Skeletal muscle satellite cell (primary cell): Measurements from ENCODE around the gene ZBTB22.
A peak's percentile ranks its signal among the peaks of the same experiment; 100 is the strongest.
"Not testable (repeated sequence)": the region's sequence is repeated elsewhere in the genome, so short reads cannot be mapped to it uniquely, and the experiment has no call there.

ENCODE experiments used
- H3K27me3 ChIP-seq: 2 replicates; pipeline ENCODE4 v1.7.0; 2013; ENCODE audit warnings: low read length; ENCODE audit not compliant: control insufficient read depth, insufficient read depth
- H3K36me3 ChIP-seq: 2 replicates; pipeline ENCODE4 v1.7.0; 2013; ENCODE audit warnings: mild to moderate bottlenecking, control low read depth, low read length; ENCODE audit not compliant: insufficient read depth
- H3K4me1 ChIP-seq: 2 replicates; pipeline ENCODE4 v1.7.0; 2013; ENCODE audit warnings: low read length; ENCODE audit not compliant: control insufficient read depth, insufficient read depth
- H3K4me2 ChIP-seq: 2 replicates; pipeline ENCODE4 v1.7.0; 2013; ENCODE audit warnings: mild to moderate bottlenecking, low read length
- H3K4me3 ChIP-seq: 2 replicates; pipeline ENCODE4 v1.7.0; 2013; ENCODE audit warnings: low read length
- H3K9ac ChIP-seq: 2 replicates; pipeline ENCODE4 v1.7.0; 2013; ENCODE audit warnings: mild to moderate bottlenecking, low read depth, low read length, moderate library complexity
- H3K9me3 ChIP-seq: replicated peaks from 2 replicates; pipeline ENCODE4 v1.7.0; 2013; ENCODE audit warnings: mild to moderate bottlenecking, control low read depth, low read length

The ZBTB22 gene

DNA sequence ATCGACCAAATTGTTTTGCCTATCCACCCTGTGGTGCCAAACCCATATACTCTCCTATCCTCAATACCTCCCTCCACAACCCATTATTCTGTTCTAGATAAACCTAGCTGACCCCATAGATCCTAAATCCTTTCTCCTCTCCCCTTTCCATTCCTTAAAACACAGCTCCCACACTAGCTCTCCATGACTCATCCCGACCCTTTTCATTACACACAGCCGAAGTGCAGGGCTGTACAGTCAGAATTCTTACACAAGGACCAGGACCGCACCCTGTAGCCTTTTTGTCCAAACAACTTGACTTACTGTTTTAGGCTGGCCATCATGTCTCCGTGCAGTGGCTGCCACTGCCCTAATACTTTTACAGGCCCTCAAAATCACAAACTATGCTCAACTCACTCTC lies 29.4 kb upstream of the ZBTB22 start:
- not testable (repeated sequence) for H3K9me3 ChIP-seq, H3K4me2 ChIP-seq, H3K9ac ChIP-seq, H3K4me1 ChIP-seq, H3K4me3 ChIP-seq, H3K36me3 ChIP-seq
- H3K27me3 ChIP-seq: peaks cover 14% of the 10 kb centered on the region

DNA sequence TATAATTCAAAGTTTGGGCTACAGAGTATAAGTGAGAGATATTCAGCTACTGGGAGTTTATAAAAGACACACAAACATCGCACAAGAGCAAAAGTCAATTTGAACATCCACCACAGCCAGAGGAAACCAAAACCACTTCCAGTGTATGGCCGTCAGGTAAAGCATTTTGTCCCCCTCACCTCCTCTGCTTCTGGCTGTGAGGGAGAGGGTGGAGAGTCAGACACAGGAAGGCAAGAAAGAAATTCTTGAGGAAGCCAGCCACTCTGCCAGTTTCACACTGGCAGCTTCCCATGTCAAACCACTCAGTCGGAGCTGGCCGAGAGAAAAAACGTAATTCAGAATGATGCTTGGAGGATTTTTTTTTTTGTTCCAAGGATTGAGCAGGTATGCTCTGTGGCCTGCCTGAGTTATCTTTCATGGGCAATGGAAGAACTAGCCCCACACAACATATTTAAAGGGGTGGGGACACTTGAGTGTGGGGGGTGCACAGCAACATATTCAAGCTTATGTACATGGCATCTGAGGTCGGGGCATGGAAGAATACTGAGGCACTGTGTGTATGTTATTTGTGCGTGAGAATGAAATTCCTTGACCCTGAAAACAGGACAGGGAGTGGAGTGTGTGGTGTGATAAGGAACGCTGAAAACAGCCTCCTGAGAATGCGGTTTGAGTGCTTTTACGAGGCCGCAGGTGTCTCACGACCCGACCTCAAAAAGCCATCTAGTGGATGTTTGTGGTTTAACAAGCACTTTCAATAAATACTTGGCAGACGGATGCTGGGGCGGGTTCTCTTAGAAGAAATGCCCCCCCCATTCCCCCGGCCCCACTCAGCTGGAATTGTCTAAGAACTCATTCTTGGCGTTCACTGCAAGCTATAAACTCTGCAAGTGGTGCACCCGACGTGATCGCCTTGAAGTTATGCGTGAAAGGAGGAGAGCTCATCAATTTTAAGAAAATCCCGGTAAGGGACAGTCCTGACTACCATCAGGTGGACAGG lies 27.5 kb upstream of the ZBTB22 start:
- Histone ChIP-seq H3K9me3 (no peaks in the 10 kb centered on the region), H3K4me3 (no peak overlapping the region), H3K4me2 (peak overlapping the region; percentile 60), H3K36me3 (no peaks in the 10 kb centered on the region), H3K4me1 (peaks cover 2% of the 10 kb centered on the region), H3K27me3 (peaks cover 16% of the 10 kb centered on the region), H3K9ac (no peak overlapping the region)

DNA sequence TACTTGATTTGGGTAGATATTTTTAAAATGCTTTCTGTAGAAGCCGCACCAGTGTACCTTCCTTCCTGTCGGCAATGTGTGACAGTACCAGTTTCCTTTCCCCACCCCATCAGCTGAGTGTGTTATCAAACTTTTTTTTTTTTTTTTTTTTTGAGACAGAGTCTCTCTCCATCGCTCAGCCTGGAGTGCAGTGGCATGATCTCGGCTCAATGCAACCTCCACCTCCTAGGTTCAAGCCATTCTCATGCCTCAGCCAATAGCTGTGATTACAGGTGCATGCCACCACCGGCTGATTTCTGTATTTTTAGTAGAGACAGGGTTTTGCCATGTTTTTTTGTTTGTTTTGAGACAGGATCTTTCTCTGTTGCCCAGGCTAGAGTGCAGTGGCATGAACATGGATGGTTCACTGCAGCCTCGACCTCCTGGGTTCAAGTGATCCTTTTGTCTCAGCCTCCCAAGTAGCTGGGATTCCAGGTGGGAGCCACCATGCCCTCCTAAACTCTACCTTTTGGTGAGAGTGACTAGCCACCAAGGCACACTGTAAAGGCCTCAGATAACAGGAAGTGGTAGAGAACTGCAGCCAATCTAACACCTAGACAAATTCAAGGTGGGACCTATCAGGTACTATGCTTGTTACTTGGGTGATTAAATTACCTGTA lies 26.5 kb upstream of the ZBTB22 start:
- Histone ChIP-seq H3K9ac (no peak overlapping the region), H3K4me3 (no peak overlapping the region), H3K27me3 (peaks cover 19% of the 10 kb centered on the region), H3K4me1 (peaks cover 2% of the 10 kb centered on the region), H3K36me3 (no peaks in the 10 kb centered on the region), H3K9me3 (no peaks in the 10 kb centered on the region), H3K4me2 (no peak overlapping the region)

- H3K36me3 ChIP-seq, H3K4me3 ChIP-seq, H3K9me3 ChIP-seq, H3K4me2 ChIP-seq, H3K9ac ChIP-seq, H3K4me1 ChIP-seq: not testable (repeated sequence)
- peaks cover 21% of the 10 kb centered on the region for H3K27me3 ChIP-seq
Observed at GRCh38 chr6:33343606-33343952, 26.0 kb upstream of the ZBTB22 start.

DNA sequence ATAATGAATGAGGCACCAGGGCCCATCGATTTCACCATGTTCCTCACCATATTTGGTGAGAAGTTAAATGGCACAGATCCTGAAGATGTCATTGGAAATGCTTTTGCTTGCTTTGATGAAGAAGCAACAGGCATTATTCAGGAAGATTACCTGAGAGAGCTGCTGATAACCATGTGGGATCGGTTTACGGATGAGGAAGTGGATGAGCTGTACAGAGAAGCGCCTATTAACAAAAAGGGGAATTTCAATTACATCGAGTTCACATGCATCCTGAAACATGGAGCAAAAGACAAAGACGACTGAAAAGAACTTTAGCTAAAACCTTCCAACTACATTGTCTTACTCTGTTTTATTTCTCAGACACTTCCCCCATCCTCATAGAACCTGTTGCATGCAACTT lies 21.6 kb upstream of the ZBTB22 start:
- H3K36me3 ChIP-seq: no peaks in the 10 kb centered on the region
- H3K9ac ChIP-seq: no peak overlapping the region
- no peak overlapping the region for H3K4me2 ChIP-seq
- H3K4me1 ChIP-seq: no peaks in the 10 kb centered on the region
- no peak overlapping the region for H3K4me3 ChIP-seq
- peaks cover 16% of the 10 kb centered on the region for H3K27me3 ChIP-seq
- no peaks in the 10 kb centered on the region for H3K9me3 ChIP-seq

DNA sequence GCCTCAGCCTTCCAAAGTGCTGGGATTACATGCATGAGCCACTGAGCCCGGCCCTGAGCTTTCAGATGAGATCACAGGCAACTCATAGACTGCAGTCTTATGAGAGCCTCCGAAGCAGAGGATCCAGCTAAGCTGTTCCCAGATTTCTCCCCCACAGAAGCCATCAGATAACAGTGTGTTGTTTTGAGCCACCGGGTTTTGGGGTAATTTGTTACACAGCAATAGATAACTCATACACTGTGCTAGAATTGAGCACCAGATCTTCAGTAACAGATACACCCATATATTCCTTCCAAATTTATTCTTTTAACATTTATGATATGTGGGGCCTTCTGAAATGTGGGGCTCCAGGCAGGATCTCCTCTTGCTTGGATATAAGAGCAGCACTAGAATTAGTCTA lies 19.0 kb upstream of the ZBTB22 start:
- no peak overlapping the region for H3K4me3 ChIP-seq
- no peak overlapping the region for H3K9ac ChIP-seq
- H3K27me3 ChIP-seq: peaks cover 13% of the 10 kb centered on the region
- H3K36me3 ChIP-seq: no peaks in the 10 kb centered on the region
- no peaks in the 10 kb centered on the region for H3K9me3 ChIP-seq
- no peaks in the 10 kb centered on the region for H3K4me1 ChIP-seq
- H3K4me2 ChIP-seq: no peak overlapping the region

GRCh38 chr6:33335916-33336315 lies 18.4 kb upstream of the ZBTB22 start:
- H3K9ac ChIP-seq: no peak overlapping the region
- H3K9me3 ChIP-seq: no peaks in the 10 kb centered on the region
- H3K4me3 ChIP-seq: no peak overlapping the region
- no peaks in the 10 kb centered on the region for H3K36me3 ChIP-seq
- H3K27me3 ChIP-seq: peaks cover 8% of the 10 kb centered on the region
- no peaks in the 10 kb centered on the region for H3K4me1 ChIP-seq
- H3K4me2 ChIP-seq: no peak overlapping the region

- Histone ChIP-seq H3K4me1 (no peaks in the 10 kb centered on the region), H3K9ac (no peak overlapping the region), H3K4me3 (no peak overlapping the region), H3K36me3 (no peaks in the 10 kb centered on the region), H3K27me3 (no peaks in the 10 kb centered on the region), H3K4me2 (no peak overlapping the region), H3K9me3 (no peaks in the 10 kb centered on the region)
Observed at GRCh38 chr6:33333666-33334065, 16.1 kb upstream of the ZBTB22 start.

DNA sequence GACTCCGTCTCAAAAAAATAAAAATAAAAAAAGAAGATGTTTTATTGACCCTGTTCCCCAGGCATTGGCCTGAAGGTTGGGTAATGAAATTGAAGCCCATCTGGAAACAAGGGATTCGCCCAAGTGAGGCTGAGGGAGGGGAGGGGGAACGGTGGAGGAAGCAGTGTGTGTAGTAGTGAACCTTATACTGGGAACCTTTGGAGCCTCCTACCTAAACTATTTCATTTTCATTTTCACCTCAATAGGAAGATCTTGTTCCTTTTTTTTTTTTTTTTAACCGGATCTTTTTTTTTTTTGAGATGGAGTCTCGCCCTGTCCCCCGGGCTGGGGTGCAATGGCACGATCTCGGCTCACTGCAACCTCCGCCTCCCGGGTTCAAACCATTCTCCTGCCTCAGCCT lies 13.2 kb upstream of the ZBTB22 start:
- Histone ChIP-seq H3K36me3 (no peaks in the 10 kb centered on the region), H3K9ac (no peak overlapping the region), H3K4me3 (no peak overlapping the region), H3K27me3 (no peaks in the 10 kb centered on the region), H3K9me3 (no peaks in the 10 kb centered on the region), H3K4me1 (no peaks in the 10 kb centered on the region), H3K4me2 (no peak overlapping the region)

GRCh38 chr6:33329058-33329457 lies 11.5 kb upstream of the ZBTB22 start:
- H3K27me3 ChIP-seq: no peaks in the 10 kb centered on the region
- no peak overlapping the region for H3K4me3 ChIP-seq
- H3K4me2 ChIP-seq: no peak overlapping the region
- no peaks in the 10 kb centered on the region for H3K4me1 ChIP-seq
- H3K9ac ChIP-seq: no peak overlapping the region
- no peaks in the 10 kb centered on the region for H3K9me3 ChIP-seq
- no peaks in the 10 kb centered on the region for H3K36me3 ChIP-seq

DNA sequence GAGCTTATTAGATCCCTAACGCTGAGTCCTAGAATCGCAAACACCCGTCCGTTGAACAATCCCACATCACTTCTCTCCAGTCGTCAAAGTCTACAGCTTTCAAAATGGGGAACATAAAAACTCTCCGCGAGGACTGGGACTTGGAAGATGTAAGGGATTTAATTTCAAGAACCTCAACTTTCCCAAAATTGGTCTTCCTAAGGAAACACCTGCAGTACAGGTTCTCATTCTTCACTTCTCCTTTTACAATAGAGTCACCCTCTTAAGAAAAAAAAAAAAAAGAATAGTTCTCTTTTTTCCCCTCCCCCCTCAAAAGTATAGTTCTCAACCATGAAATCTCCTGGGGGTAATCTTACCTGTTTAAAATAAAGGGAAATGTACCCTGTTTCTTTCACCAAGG lies 6.6 kb upstream of the ZBTB22 start:
- no peaks in the 10 kb centered on the region for H3K9me3 ChIP-seq
- H3K4me3 ChIP-seq: peak overlapping the region; percentile 83
- no peak overlapping the region for H3K9ac ChIP-seq
- peaks cover 38% of the 10 kb centered on the region for H3K4me1 ChIP-seq
- H3K36me3 ChIP-seq: peaks cover 20% of the 10 kb centered on the region
- H3K27me3 ChIP-seq: no peaks in the 10 kb centered on the region
- H3K4me2 ChIP-seq: peak overlapping the region; percentile 98

DNA sequence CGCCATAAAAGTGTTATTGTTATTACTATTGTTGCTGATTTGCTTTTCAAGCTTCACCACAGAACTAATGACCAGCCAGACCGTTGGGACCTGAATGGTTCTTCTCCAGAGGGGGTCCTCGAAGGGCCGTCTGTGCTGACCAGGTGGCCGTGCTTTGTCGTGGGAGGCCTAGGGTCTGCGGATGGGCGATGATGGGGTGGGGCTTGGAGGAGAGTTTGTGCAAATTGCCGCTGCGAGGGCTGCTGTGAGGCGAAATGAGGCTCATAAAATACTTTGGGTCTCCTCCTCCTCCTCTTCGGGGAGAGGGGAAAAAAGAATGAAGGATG lies 6.0 kb upstream of the ZBTB22 start:
- H3K4me1 ChIP-seq: peaks cover 43% of the 10 kb centered on the region
- H3K9ac ChIP-seq: peak overlapping the region; percentile 83
- no peaks in the 10 kb centered on the region for H3K9me3 ChIP-seq
- H3K27me3 ChIP-seq: no peaks in the 10 kb centered on the region
- peak overlapping the region; percentile 98 for H3K4me2 ChIP-seq
- H3K36me3 ChIP-seq: peaks cover 26% of the 10 kb centered on the region
- peak overlapping the region; percentile 83 for H3K4me3 ChIP-seq
